Endothelial cell of umbilical vein (primary cell): ENCODE data around the gene INTS1. TPM values are rescaled to one million over a fixed set of nuclear protein-coding genes. Genes with fewer than 3 reads are reported as not detected.

ENCODE experiments used
- BruUV-seq: library from RNA; stranded (reverse); fragments of 400-500 nt; replicated peaks from 2 replicates; lab custom pipeline; 2021; lab: Mats Ljungman, UMichigan
- CTCF ChIA-PET: fragments of 300-600, 350-600 bp; sonication (Branson Sonifier 250); formaldehyde crosslinking; loops from one replicate; lab custom pipeline; 2021; ENCODE audit warnings: antibody characterized with exemption, inconsistent platforms; lab: Charles Lee
- POLR2A ChIA-PET: fragments of 300-600, 350-600 bp; sonication (Branson Sonifier 250); formaldehyde crosslinking; loops from one replicate; lab custom pipeline; 2021; ENCODE audit warnings: antibody characterized with exemption, inconsistent platforms; lab: Charles Lee
- DNase-seq: peaks from one replicate; pipeline ENCODE4 v3.0.0-alpha.2; 2011; ENCODE audit warnings: low read depth, low spot score
- FAIRE-seq: peaks from 2 replicates; lab custom pipeline; 2011; peaks lifted over from hg19 to GRCh38; lab: Jason Lieb, UNC
- H2AFZ ChIP-seq: 2 replicates; pipeline ENCODE4 v1.6.0; 2012; ENCODE audit warnings: low read depth, low read length, control low read depth, inconsistent platforms
- H3K27ac ChIP-seq: 2 replicates; pipeline ENCODE4 v1.5.1; 2011; ENCODE audit warnings: low read depth, mild to moderate bottlenecking, control low read depth, low read length, moderate library complexity; ENCODE audit not compliant: insufficient read depth
- H3K27me3 ChIP-seq, 2 experiments: 2 replicates each; pipeline versions ENCODE4 v1.6.0 to v1.6.1; 2011; ENCODE audit warnings: low read length in 2 of 2, mixed read lengths in 1 of 2; ENCODE audit not compliant: control insufficient read depth in 2 of 2, insufficient read depth in 2 of 2
- H3K36me3 ChIP-seq, 2 experiments: 2 replicates in 1 of 2; 3 replicates in 1 of 2; pipeline ENCODE4 v1.5.1; 2011; ENCODE audit warnings: low read length in 2 of 2, mild to moderate bottlenecking in 1 of 2, moderate library complexity in 1 of 2; ENCODE audit not compliant: control insufficient read depth in 2 of 2, insufficient read depth in 2 of 2; ENCODE audit errors: extremely low read depth in 1 of 2
- H3K4me1 ChIP-seq: 3 replicates; pipeline ENCODE4 v1.5.1; 2011; ENCODE audit warnings: mild to moderate bottlenecking, low read length; ENCODE audit not compliant: control insufficient read depth, insufficient read depth; ENCODE audit errors: extremely low read depth
- H3K4me2 ChIP-seq: 2 replicates; pipeline ENCODE4 v1.6.1; 2011; ENCODE audit warnings: low read length, control low read depth, mixed read lengths; ENCODE audit not compliant: insufficient read depth
- H3K4me3 ChIP-seq, 3 experiments: fragments of 200-600 bp in 1 of 3; sonication (generic), shearing (Covaris generic) in 1 of 3; replicated peaks in 1 of 3; 2 replicates each; pipeline ENCODE4 v1.5.1; 2011 to 2016; ENCODE audit warnings: control low read depth in 3 of 3, low read length in 3 of 3, mild to moderate bottlenecking in 2 of 3, inconsistent platforms in 1 of 3, low read depth in 1 of 3, moderate library complexity in 1 of 3; ENCODE audit not compliant: insufficient read depth in 1 of 3
- H3K79me2 ChIP-seq: 2 replicates; pipeline ENCODE4 v1.6.0; 2012; ENCODE audit warnings: low read length, inconsistent platforms; ENCODE audit not compliant: control insufficient read depth, insufficient read depth
- H3K9ac ChIP-seq: replicated peaks from 2 replicates; pipeline ENCODE3; 2011; ENCODE audit warnings: low read length, control low read depth; ENCODE audit not compliant: insufficient read depth; ENCODE audit errors: extremely low read depth
- H3K9me1 ChIP-seq: replicated peaks from 3 replicates; pipeline ENCODE4 v1.6.0; 2011; ENCODE audit warnings: mild to moderate bottlenecking, low read length; ENCODE audit not compliant: control insufficient read depth, insufficient read depth; ENCODE audit errors: extremely low read depth
- H3K9me3 ChIP-seq: replicated peaks from 2 replicates; pipeline ENCODE4 v1.5.1; 2012; ENCODE audit warnings: low read length, inconsistent platforms; ENCODE audit not compliant: control insufficient read depth, insufficient read depth
- H4K20me1 ChIP-seq: replicated peaks from 2 replicates; pipeline ENCODE3; 2011; ENCODE audit warnings: mild to moderate bottlenecking, low read length; ENCODE audit not compliant: control insufficient read depth, insufficient read depth; ENCODE audit errors: extremely low read depth
- CTCF ChIP-seq, 2 donors: IDR thresholded peaks; 1 replicate in 1 of 2; 2 replicates in 1 of 2; pipeline ENCODE4 v1.5.1; 2011; ENCODE audit warnings: low read length in 2 of 2, mild to moderate bottlenecking in 2 of 2, moderate library complexity in 2 of 2, control low read depth in 1 of 2, inconsistent platforms in 1 of 2, low read depth in 1 of 2; ENCODE audit not compliant: insufficient read depth in 1 of 2; ENCODE audit errors: extremely low read depth in 1 of 2
- EZH2 ChIP-seq: IDR thresholded peaks from 2 replicates; pipeline ENCODE4 v1.6.1; 2012; ENCODE audit warnings: borderline replicate concordance, low read depth, mild to moderate bottlenecking, moderate library complexity, low read length, inconsistent platforms; ENCODE audit not compliant: severe bottlenecking
- FOS ChIP-seq: IDR thresholded peaks from 2 replicates; pipeline ENCODE4 v1.6.1; 2011; ENCODE audit warnings: mild to moderate bottlenecking, low read length, moderate library complexity, borderline replicate concordance; ENCODE audit not compliant: insufficient read depth
- GATA2 ChIP-seq: IDR thresholded peaks from 2 replicates; pipeline ENCODE4 v1.7.0; 2011; ENCODE audit warnings: low read depth, mild to moderate bottlenecking, moderate library complexity, mixed read lengths, low read length; ENCODE audit not compliant: insufficient read length, insufficient read depth
- JUN ChIP-seq: IDR thresholded peaks from 2 replicates; pipeline ENCODE4 v1.6.1; 2011; ENCODE audit warnings: borderline replicate concordance, low read depth; ENCODE audit not compliant: insufficient read length, insufficient read depth
- MAX ChIP-seq: IDR thresholded peaks from 2 replicates; pipeline ENCODE4 v1.6.1; 2011; ENCODE audit not compliant: insufficient read depth, insufficient read length
- MYC ChIP-seq: IDR thresholded peaks from one replicate; pipeline ENCODE4 v1.6.1; 2011; ENCODE audit warnings: mild to moderate bottlenecking, low read depth, low read length
- POLR2A ChIP-seq: IDR thresholded peaks from 2 replicates; pipeline ENCODE4 v1.6.1; 2012; ENCODE audit warnings: low read depth, mild to moderate bottlenecking, control low read depth, low read length
- POLR2AphosphoS5 ChIP-seq: IDR thresholded peaks from 2 replicates; pipeline ENCODE4 v1.6.1; 2012; ENCODE audit warnings: low read depth, mild to moderate bottlenecking, control low read depth, low read length, moderate library complexity; ENCODE audit not compliant: insufficient read depth
- dilution Hi-C: fragments of 300-500 bp; cut with MboI; formaldehyde crosslinking; loops from one replicate; pipeline ENCODE4 v1.15.0; 2019; ENCODE audit warnings: low sequenced_read_pairs; ENCODE audit not compliant: extremely low pct_ligation_motif_present
- intact Hi-C: fragments of 100-400 bp; cut with micrococcal nuclease; formaldehyde crosslinking; loops from one replicate; pipeline ENCODE4 v1.10.0; 2022
- polyA plus RNA-seq, 4 experiments: library from polyadenylated mRNA; depleted of rRNA in 3 of 4; stranded (reverse) in 3 of 4; unstranded in 1 of 4; fragments of >200 nt; gene quantifications; 2 replicates each; pipeline versions ENCODE4 v1.2.1 to v1.2.3, GENCODE V29; 2011 to 2012; ENCODE audit warnings: missing spikeins in 1 of 4
- total RNA-seq: library from RNA; stranded (reverse); gene quantifications from 2 replicates; pipeline ENCODE4 v1.2.3, GENCODE V29; 2021

The INTS1 gene
- total and polyA plus RNA-seq, 2 donors (not counting 3 experiments of a cell fraction or from before 2014, with no cell fraction given) = 57.8 to 116 TPM

GRCh38 chr7:1529383-1530116, 25.4 kb upstream of the INTS1 start:
- Histone ChIP-seq H3K4me2 (no peak overlapping the region), H4K20me1 (no peaks in the 10 kb centered on the region), H3K79me2 (peaks cover 15% of the 10 kb centered on the region), H3K27me3 (peaks cover 5 to 7% of the 10 kb centered on the region in 2 experiments), H3K4me3 (no peak overlapping the region), H3K9ac (no peak overlapping the region), H3K9me1 (no peaks in the 10 kb centered on the region), H3K4me1 (peaks cover 23% of the 10 kb centered on the region), H3K36me3 (no peaks in the 10 kb centered on the region), H3K27ac (no peak overlapping the region), H2AFZ (no peak overlapping the region), H3K9me3 (no peaks in the 10 kb centered on the region)
- no TSS peak for BruUV-seq
- FAIRE-seq = no peak
- intact Hi-C loops = no loop called here
- ChIA-PET CTCF (no interaction called here), POLR2A (no interaction called here)
- DNase-seq = no peak
- TF ChIP-seq POLR2A (no peak), FOS (no peak), MYC (no peak), MAX (no peak), GATA2 (no peak), EZH2 (no peak), POLR2AphosphoS5 (no peak), JUN (no peak), CTCF (IDR thresholded peaks at IDR 0.05; ENCODE audit: extremely low read depth in 1 of 2, insufficient read depth in 1 of 2, low read depth in 1 of 2, low read length in 2 of 2) (no peak)
- dilution Hi-C loops = no loop called here
